Type B pancreatic cell (in vitro differentiated cells): ENCODE data around the gene PES1. TPM values are rescaled to one million over a fixed set of nuclear protein-coding genes. Genes with fewer than 3 reads are reported as not detected.
"Not testable (repeated sequence)": the region's sequence is repeated elsewhere in the genome, so short reads cannot be mapped to it uniquely, and the experiment has no call there.

ENCODE experiments used
- DNase-seq: peaks from one replicate; pipeline ENCODE4 v3.0.0; 2021; ENCODE audit warnings: mixed read lengths; ENCODE audit not compliant: unreplicated experiment; ENCODE audit errors: extremely low spot score
- H3K27ac Mint-ChIP-seq: 2 replicates; pipeline ENCODE4 v1.8.0; 2021; ENCODE audit warnings: mild to moderate bottlenecking, mixed read lengths
- H3K27me3 Mint-ChIP-seq: 2 replicates; pipeline ENCODE4 v1.8.0; 2021; ENCODE audit warnings: mixed read lengths
- H3K36me3 Mint-ChIP-seq: 2 replicates; pipeline ENCODE4 v1.8.0; 2021; ENCODE audit warnings: mixed read lengths
- H3K4me1 Mint-ChIP-seq: one replicate; pipeline ENCODE4 v1.8.0; 2021; ENCODE audit warnings: mixed read lengths; ENCODE audit not compliant: unreplicated experiment
- H3K4me3 Mint-ChIP-seq: 2 replicates; pipeline ENCODE4 v1.8.0; 2021; ENCODE audit warnings: mild to moderate bottlenecking, mixed read lengths
- H3K9me3 Mint-ChIP-seq: 2 replicates; pipeline ENCODE4 v1.8.0; 2021; ENCODE audit warnings: mixed read lengths
- total RNA-seq: library from RNA; stranded (reverse); gene quantifications from 2 replicates; pipeline ENCODE4 v1.2.1, GENCODE V29; 2021; ENCODE audit warnings: low replicate concordance
- TF ChIP-seq, protein P1 (sequence below): fragments of 200-600 bp; sonication (generic); conservative IDR thresholded peaks from 2 replicates; pipeline ENCODE4 v1.5.0; 2021; ENCODE audit warnings: antibody characterized with exemption, mild to moderate bottlenecking

Gene PES1
- total RNA-seq, 1 donor from 2014 or later: 77.0 TPM

- H3K4me3 Mint-ChIP-seq: no peak overlapping the region
- no peak for DNase-seq
- no peaks in the 10 kb centered on the region for H3K36me3 Mint-ChIP-seq
- no peak overlapping the region for H3K27ac Mint-ChIP-seq
- TF ChIP-seq, protein P1, sequence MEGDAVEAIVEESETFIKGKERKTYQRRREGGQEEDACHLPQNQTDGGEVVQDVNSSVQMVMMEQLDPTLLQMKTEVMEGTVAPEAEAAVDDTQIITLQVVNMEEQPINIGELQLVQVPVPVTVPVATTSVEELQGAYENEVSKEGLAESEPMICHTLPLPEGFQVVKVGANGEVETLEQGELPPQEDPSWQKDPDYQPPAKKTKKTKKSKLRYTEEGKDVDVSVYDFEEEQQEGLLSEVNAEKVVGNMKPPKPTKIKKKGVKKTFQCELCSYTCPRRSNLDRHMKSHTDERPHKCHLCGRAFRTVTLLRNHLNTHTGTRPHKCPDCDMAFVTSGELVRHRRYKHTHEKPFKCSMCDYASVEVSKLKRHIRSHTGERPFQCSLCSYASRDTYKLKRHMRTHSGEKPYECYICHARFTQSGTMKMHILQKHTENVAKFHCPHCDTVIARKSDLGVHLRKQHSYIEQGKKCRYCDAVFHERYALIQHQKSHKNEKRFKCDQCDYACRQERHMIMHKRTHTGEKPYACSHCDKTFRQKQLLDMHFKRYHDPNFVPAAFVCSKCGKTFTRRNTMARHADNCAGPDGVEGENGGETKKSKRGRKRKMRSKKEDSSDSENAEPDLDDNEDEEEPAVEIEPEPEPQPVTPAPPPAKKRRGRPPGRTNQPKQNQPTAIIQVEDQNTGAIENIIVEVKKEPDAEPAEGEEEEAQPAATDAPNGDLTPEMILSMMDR: no peak
- H3K9me3 Mint-ChIP-seq: no peaks in the 10 kb centered on the region
- peaks cover 2% of the 10 kb centered on the region for H3K27me3 Mint-ChIP-seq
- H3K4me1 Mint-ChIP-seq: peaks cover 16% of the 10 kb centered on the region
These were observed 9.8 kb upstream of the PES1 start for GRCh38 chr22:30601464-30601863.

- TF ChIP-seq, protein P1: no peak
- no peak overlapping the region for H3K27ac Mint-ChIP-seq
- H3K36me3 Mint-ChIP-seq: no peaks in the 10 kb centered on the region
- H3K27me3 Mint-ChIP-seq: peaks cover 5% of the 10 kb centered on the region
- no peak for DNase-seq
- H3K4me3 Mint-ChIP-seq: no peak overlapping the region
- H3K9me3 Mint-ChIP-seq: no peaks in the 10 kb centered on the region
- H3K4me1 Mint-ChIP-seq: peaks cover 11% of the 10 kb centered on the region
These were observed 9.2 kb upstream of the PES1 start for GRCh38 chr22:30600921-30601320.

DNA sequence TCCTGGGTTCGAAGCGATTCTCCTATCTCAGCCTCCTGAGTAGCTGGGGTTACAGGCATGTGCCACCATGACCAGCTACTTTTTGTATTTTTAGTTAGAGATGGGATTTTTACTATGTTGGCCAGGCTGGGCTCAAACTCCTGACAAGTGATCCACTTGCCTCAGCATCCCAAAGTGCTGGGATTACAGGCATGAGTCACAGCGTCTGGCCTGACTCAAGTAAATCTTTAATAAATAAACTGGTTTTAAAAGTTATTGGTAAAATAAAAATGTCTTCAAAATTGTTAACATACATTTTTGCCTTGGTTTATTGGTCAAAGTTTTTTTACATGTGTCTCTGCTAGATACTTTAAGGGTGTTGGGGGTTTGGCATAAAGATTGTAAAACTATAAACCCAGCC is 7.3 kb upstream of the PES1 start:
- no peak overlapping the region for H3K27ac Mint-ChIP-seq
- H3K4me3 Mint-ChIP-seq: no peak overlapping the region
- H3K36me3 Mint-ChIP-seq: no peaks in the 10 kb centered on the region
- peaks cover 4% of the 10 kb centered on the region for H3K4me1 Mint-ChIP-seq
- TF ChIP-seq, protein P1: no peak
- no peaks in the 10 kb centered on the region for H3K9me3 Mint-ChIP-seq
- DNase-seq: no peak
- H3K27me3 Mint-ChIP-seq: peaks cover 12% of the 10 kb centered on the region

DNA sequence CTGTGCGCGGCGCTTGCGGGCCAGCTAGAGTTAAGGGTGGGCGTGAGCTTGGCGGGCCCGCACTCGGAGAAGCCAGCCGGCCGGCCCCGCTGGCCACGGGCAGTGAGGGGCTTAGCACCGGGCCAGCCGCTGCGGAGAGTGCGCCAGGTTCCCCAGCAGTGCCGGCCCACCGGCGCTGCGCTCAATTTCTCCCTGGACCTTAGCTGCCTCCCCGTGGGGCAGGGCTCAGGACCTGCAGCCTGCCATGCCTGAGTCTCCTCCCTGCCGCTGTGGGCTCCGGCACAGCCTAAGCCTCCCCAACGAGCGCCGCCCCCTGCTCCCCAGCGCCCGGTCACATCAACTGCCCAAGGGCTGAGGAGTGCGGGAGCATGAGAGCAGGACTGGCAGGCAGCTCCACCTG is 5.2 kb upstream of the PES1 start:
- peaks cover 17% of the 10 kb centered on the region for H3K27me3 Mint-ChIP-seq
- no peaks in the 10 kb centered on the region for H3K4me1 Mint-ChIP-seq
- H3K27ac Mint-ChIP-seq: no peak overlapping the region
- no peak for DNase-seq
- no peak overlapping the region for H3K4me3 Mint-ChIP-seq
- H3K36me3 Mint-ChIP-seq: no peaks in the 10 kb centered on the region
- H3K9me3 Mint-ChIP-seq: no peaks in the 10 kb centered on the region
- TF ChIP-seq, protein P1: no peak

- Mint-ChIP-seq H3K4me1 (no peaks in the 10 kb centered on the region), H3K27ac (no peak overlapping the region), H3K36me3 (no peaks in the 10 kb centered on the region), H3K4me3 (no peak overlapping the region), H3K27me3 (peaks cover 17% of the 10 kb centered on the region), H3K9me3 (no peaks in the 10 kb centered on the region)
- TF ChIP-seq, protein P1: no peak
- DNase-seq: no peak
These were observed 4.5 kb upstream of the PES1 start for GRCh38 chr22:30596199-30596598.

DNA sequence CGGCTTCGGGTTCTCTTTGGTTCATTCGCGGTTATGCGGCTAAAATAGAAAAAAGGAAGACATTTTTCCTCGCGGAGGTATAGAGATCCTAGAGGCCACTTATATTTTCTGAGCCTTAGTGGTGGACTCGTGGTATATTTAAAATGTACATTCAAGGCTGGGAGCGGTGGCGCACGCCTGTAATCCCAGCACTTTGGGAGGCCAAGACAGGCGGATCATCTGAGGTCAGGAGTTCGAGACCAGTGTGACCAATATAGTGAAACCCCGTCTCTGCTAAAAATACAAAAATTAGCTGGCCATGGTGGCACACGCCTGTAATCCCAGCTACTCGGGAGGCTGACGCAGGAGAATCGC is 627 bp upstream of the PES1 start:
- H3K4me1 Mint-ChIP-seq, H3K9me3 Mint-ChIP-seq, DNase-seq, H3K36me3 Mint-ChIP-seq, H3K27ac Mint-ChIP-seq, H3K4me3 Mint-ChIP-seq: not testable (repeated sequence)
- H3K27me3 Mint-ChIP-seq: peaks cover 17% of the 10 kb centered on the region
